Gastroesophageal sphincter (tissue), 4 donors: Measurements from ENCODE around the gene GET3. TPM values are rescaled to one million over a fixed set of nuclear protein-coding genes. Genes with fewer than 3 reads are reported as not detected.

Source experiments
- ATAC-seq: fragments of 150-250 bp; one replicate; pipeline ENCODE4 v1.9.1; 2016; ENCODE audit warnings: mild to moderate bottlenecking, moderate library complexity
- H3K27ac ChIP-seq, 4 donors: fragments of 200-600 bp; sonication (generic) in 3 of 4; 1 replicate in 3 of 4; 2 replicates in 1 of 4; pipeline ENCODE4 v1.5.1; 2016 to 2019
- H3K27me3 ChIP-seq: fragments of 200-600 bp; sonication (generic); one replicate; pipeline ENCODE4 v1.5.1; 2019
- H3K36me3 ChIP-seq, 2 donors: fragments of 200-600 bp; sonication (generic); one replicate each; pipeline ENCODE4 v1.5.1; 2019; ENCODE audit warnings: control low read depth in 1 of 2
- H3K4me1 ChIP-seq, 3 donors: fragments of 200-600 bp; sonication (generic); 1 replicate in 2 of 3; 2 replicates in 1 of 3; pipeline ENCODE4 v1.5.1; 2016 to 2019; ENCODE audit warnings: control low read depth in 2 of 3
- H3K4me3 ChIP-seq, 2 donors: fragments of 200-600 bp; sonication (generic); one replicate each; pipeline ENCODE4 v1.5.1; 2019; ENCODE audit warnings: mild to moderate bottlenecking in 1 of 2, moderate library complexity in 1 of 2
- H3K9me3 ChIP-seq, 3 donors: fragments of 200-600 bp; sonication (generic); one replicate each; pipeline ENCODE4 v1.5.1; 2017 to 2019; ENCODE audit warnings: control low read depth in 2 of 3
- CTCF ChIP-seq, 4 experiments: fragments of 200-600 bp in 2 of 4; fragments of 450-650 bp in 2 of 4; sonication (generic) in 1 of 4; IDR thresholded peaks; one replicate each; pipeline ENCODE4 v1.5.1; 2017 to 2019; ENCODE audit warnings: antibody characterized with exemption in 4 of 4, mild to moderate bottlenecking in 2 of 4, moderate library complexity in 2 of 4
- EP300 ChIP-seq: sonication (generic); formaldehyde crosslinking; IDR thresholded peaks from one replicate; pipeline ENCODE4 v1.6.1; 2017; ENCODE audit warnings: antibody characterized with exemption, mild to moderate bottlenecking
- POLR2A ChIP-seq, 2 donors: fragments of 450-650 bp; IDR thresholded peaks; one replicate each; pipeline ENCODE4 v1.6.1; 2017; ENCODE audit warnings: antibody characterized with exemption in 2 of 2, mild to moderate bottlenecking in 2 of 2, moderate library complexity in 1 of 2
- POLR2AphosphoS5 ChIP-seq: sonication (generic); formaldehyde crosslinking; IDR thresholded peaks from one replicate; pipeline ENCODE4 v1.6.1; 2017; ENCODE audit warnings: antibody characterized with exemption
- WGBS, 2 donors: methylation state at CpG; one replicate each; pipeline ENCODE4 v1.1.5; 2018; ENCODE audit warnings: low coverage in 1 of 2; 5-methylcytosine and 5-hydroxymethylcytosine counted together
- total RNA-seq, 4 donors: library from RNA; depleted of rRNA; stranded (reverse); fragments of >200 nt; gene quantifications; one replicate each; pipeline ENCODE4 v1.1.0, GENCODE V29; 2016

Gene GET3
- total RNA-seq, 4 donors from 2014 or later, result 47.3 to 58.2 (median 55.8) TPM

DNA sequence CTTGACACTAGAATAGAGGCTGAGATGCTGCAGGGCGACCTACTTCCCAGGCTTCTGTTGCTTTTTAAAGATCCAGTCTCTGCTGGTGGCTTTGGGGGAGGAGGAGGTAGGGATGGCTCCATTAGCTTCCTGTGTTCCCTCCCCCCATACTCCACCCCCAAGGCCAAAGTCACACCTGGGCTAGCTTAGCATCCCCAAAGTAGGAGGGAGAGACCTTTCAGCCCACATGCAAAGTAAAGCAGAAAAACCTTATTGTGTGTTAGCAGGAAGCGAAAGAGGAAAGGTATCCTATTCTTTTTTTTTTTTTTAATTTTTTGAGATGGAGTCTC is 10.3 kb upstream of the GET3 start:
- peaks cover 0 to 38% (median 17%) of the 10 kb centered on the region in 3 donors for H3K4me1 ChIP-seq
- H3K27me3 ChIP-seq, result no peaks in the 10 kb centered on the region
- no peak for TF ChIP-seq POLR2A (IDR thresholded peaks at IDR 0.05)
- TF ChIP-seq EP300, result no peak
- no peak for TF ChIP-seq POLR2AphosphoS5
- TF ChIP-seq CTCF (IDR thresholded peaks at IDR 0.05), result no peak
- no peak overlapping the region for H3K27ac ChIP-seq
- 83 to 96% methylated on average over 1 to 2 of the region's 2 CpGs for WGBS, 2 donors
- H3K4me3 ChIP-seq, result no peak overlapping the region
- peaks cover 0 to 44% of the 10 kb centered on the region in 2 donors for H3K36me3 ChIP-seq
- no peaks in the 10 kb centered on the region for H3K9me3 ChIP-seq
- no peak for ATAC-seq

DNA sequence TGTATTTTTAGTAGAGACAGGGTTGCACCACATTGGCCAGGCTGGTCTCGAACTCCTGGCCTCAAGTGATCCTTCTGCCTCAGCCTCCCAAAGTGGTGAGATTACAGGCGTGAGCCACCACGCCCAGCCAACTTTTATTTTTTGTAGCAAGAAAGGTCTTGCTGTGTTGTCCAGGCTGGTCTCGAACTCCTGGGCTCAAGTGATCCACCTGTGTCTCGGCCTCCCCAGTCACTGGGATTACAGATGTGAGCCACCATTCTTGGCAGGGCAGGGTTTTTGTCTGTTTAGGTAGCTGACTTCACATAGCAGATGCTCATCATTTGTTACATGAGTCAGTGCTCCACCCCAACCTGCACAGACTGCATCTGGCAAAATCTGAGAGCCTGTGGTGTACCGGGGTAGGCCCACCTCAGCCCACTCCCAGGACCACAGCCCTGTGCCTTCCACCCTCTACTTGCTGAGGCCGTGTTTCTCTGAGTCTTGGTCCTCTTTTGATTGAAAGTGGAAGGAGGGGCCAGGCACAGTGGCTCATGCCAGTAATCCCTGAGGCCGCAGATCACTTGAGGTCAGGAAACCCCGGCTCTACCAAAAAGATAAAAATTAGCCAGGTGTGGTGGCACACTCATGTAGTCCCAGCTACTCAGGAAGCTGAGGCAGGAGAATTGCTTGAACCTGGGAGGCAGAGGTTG is 9.4 kb upstream of the GET3 start:
- no peaks in the 10 kb centered on the region for H3K9me3 ChIP-seq
- no peak overlapping the region for H3K4me3 ChIP-seq
- H3K4me1 ChIP-seq, result peaks cover 0 to 45% (median 25%) of the 10 kb centered on the region in 3 donors
- no peak for TF ChIP-seq POLR2AphosphoS5
- TF ChIP-seq CTCF (IDR thresholded peaks at IDR 0.05), result no peak
- TF ChIP-seq POLR2A (IDR thresholded peaks at IDR 0.05), result no peak
- no peak for TF ChIP-seq EP300
- WGBS, 2 donors, result no CpG with 5 or more reads among the region's 9 CpGs
- H3K27ac ChIP-seq, result no peak overlapping the region
- ATAC-seq, result no peak
- no peaks in the 10 kb centered on the region for H3K27me3 ChIP-seq
- peaks cover 0 to 44% of the 10 kb centered on the region in 2 donors for H3K36me3 ChIP-seq

DNA sequence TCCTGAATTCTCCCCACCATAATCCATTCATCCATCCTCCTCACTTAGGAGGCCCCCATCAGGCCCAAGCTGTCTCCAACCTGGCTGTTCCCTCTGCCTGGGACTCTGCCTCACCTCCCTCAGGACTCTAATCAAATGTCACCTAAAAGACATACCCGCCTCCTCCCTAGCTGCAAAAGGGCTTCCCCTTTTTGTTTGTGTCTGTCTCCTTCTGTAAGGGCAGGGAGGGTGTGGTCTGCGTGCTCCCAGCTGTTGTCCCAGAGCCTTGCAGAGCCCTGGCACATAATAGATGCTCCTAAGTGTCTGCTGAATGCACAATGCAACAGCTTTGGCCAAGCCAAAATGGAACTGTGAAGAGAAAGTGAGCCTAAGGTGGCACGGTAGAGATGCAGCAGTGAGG is 7.2 kb upstream of the GET3 start:
- WGBS, 2 donors, result 69 to 71% methylated on average over 1 to 2 of the region's 3 CpGs
- H3K4me1 ChIP-seq, result peaks cover 4 to 43% (median 25%) of the 10 kb centered on the region in 3 donors
- H3K27me3 ChIP-seq, result no peaks in the 10 kb centered on the region
- no peak overlapping the region for H3K27ac ChIP-seq
- no peak for TF ChIP-seq EP300
- no peak for TF ChIP-seq POLR2A (IDR thresholded peaks at IDR 0.05)
- TF ChIP-seq CTCF (IDR thresholded peaks at IDR 0.05), result no peak
- TF ChIP-seq POLR2AphosphoS5, result no peak
- H3K9me3 ChIP-seq, result no peaks in the 10 kb centered on the region
- no peak overlapping the region for H3K4me3 ChIP-seq
- H3K36me3 ChIP-seq, result peaks cover 0 to 44% of the 10 kb centered on the region in 2 donors
- ATAC-seq, result no peak

DNA sequence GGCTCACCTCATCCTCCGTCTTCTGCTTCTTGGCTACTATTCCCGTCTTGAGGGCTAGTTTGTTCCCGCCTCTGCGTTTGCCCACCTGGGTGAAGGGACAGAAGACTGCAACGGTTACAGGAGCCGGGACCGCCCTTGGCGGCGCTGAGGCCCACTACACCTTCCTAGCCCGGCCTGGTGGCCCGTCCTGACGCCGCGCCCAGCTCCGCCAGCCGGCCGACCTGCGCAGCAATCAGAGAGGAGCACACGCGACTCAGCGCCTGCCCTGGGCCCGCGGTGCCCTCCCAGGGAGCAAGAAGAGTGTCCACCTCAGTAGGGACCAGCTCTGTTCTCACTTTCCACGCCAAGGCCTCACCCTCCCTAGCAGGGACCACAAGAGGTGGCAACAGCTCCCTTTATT is 6.0 kb upstream of the GET3 start:
- Histone ChIP-seq H3K27me3 (no peaks in the 10 kb centered on the region), H3K36me3 (peaks cover 0 to 44% of the 10 kb centered on the region in 2 donors), H3K9me3 (no peaks in the 10 kb centered on the region), H3K27ac (no peak overlapping the region), H3K4me3 (no peak overlapping the region), H3K4me1 (peaks cover 4 to 50% (median 26%) of the 10 kb centered on the region in 3 donors)
- WGBS, 2 donors, result 69 to 84% methylated on average over 2 to 5 of the region's 24 CpGs
- TF ChIP-seq POLR2A (IDR thresholded peaks at IDR 0.05), result no peak
- no peak for ATAC-seq

DNA sequence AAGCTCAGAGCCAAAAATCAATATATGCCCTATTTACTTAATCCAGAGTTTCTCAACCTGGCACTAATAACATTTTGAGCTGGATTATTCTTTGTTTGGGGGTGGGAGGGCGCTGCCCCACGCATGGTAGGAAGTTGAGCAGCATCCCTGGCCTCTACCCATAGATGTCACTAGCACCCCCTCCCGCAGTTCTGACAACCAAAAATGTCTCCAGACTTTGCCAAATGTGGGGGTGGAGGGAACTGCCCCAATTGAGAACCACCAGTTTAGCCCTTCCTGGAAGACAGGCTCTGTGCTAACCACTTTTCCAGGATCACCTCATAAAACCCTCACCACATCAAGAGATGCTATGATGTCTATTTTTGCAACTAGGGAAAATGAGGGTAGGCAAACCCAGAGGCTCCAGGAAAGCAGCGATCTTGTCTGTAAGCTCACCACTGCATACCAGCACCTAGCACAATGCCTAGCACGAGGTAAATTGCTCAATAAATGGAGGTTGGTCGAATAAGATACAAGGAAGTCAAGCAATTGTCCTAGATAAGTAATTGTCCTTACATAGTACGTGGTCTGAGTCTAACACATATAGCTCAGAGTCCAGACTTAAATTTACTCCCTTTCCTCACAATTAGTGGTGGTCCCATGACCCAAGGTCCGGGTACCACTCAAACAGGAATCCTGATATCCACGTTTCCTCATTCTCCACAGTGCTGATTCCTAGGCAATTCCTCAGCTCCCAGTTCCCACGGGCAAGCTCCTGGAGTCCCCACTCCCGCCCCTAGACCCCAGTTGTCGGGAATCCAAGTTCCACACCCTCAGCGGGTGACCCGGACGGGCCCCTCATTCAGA is 3.7 kb upstream of the GET3 start:
- WGBS, 2 donors, result 0% methylated on average over 6 to 7 of the region's 15 CpGs
- peak; percentile 53 for TF ChIP-seq POLR2AphosphoS5
- TF ChIP-seq CTCF (IDR thresholded peaks at IDR 0.05), result peak in 1 of 4 experiments; percentile 10
- no peak for TF ChIP-seq POLR2A (IDR thresholded peaks at IDR 0.05)
- no peak for TF ChIP-seq EP300
- no peak for ATAC-seq
- H3K4me3 ChIP-seq, result peak overlapping the region; percentile 99
- H3K4me1 ChIP-seq, result peaks cover 4 to 67% (median 34%) of the 10 kb centered on the region in 3 donors
- peak overlapping the region; percentile 94 to 97 (median 96) for H3K27ac ChIP-seq
- H3K36me3 ChIP-seq, result peaks cover 0 to 36% of the 10 kb centered on the region in 2 donors
- no peaks in the 10 kb centered on the region for H3K27me3 ChIP-seq
- no peaks in the 10 kb centered on the region for H3K9me3 ChIP-seq
